Endodermal cell (in vitro differentiated cells): ENCODE data around the gene DUS3L. TPM values are rescaled to one million over a fixed set of nuclear protein-coding genes. Genes with fewer than 3 reads are reported as not detected.

Experiments
- DNase-seq: peaks from one replicate; pipeline ENCODE4 v3.0.0-alpha.2; 2017
- H3K27ac ChIP-seq: 2 replicates; pipeline ENCODE4 v1.5.1; 2013; ENCODE audit warnings: mild to moderate bottlenecking, low read depth, low read length, moderate library complexity
- H3K27me3 ChIP-seq: 2 replicates; pipeline ENCODE4 v1.6.1; 2013; ENCODE audit warnings: mild to moderate bottlenecking, low read length, moderate library complexity; ENCODE audit not compliant: insufficient read depth, control insufficient read depth, poor library complexity, severe bottlenecking
- H3K36me3 ChIP-seq: 2 replicates; pipeline ENCODE4 v1.7.0; 2013; ENCODE audit warnings: mild to moderate bottlenecking, low read length, moderate library complexity; ENCODE audit not compliant: control insufficient read depth, insufficient read depth
- H3K4me1 ChIP-seq: one replicate; pipeline ENCODE4 v1.7.0; 2013; ENCODE audit warnings: low read length; ENCODE audit not compliant: control insufficient read depth, insufficient read depth
- H3K4me3 ChIP-seq: 2 replicates; pipeline ENCODE4 v1.5.1; 2013; ENCODE audit warnings: mild to moderate bottlenecking, low read length, moderate library complexity
- H3K9ac ChIP-seq: 2 replicates; pipeline ENCODE4 v1.6.1; 2013; ENCODE audit warnings: mild to moderate bottlenecking, low read length, moderate library complexity; ENCODE audit not compliant: poor library complexity, severe bottlenecking; ENCODE audit errors: extremely low read depth
- H3K9me3 ChIP-seq: 2 replicates; pipeline ENCODE4 v1.6.1; 2013; ENCODE audit warnings: mild to moderate bottlenecking, low read length, moderate library complexity; ENCODE audit not compliant: control insufficient read depth
- H3K27ac Mint-ChIP-seq: 2 replicates; pipeline ENCODE4 v1.8.0; 2020; ENCODE audit warnings: mixed read lengths
- H3K27me3 Mint-ChIP-seq: 2 replicates; pipeline ENCODE4 v1.8.0; 2021; ENCODE audit warnings: mild to moderate bottlenecking, mixed read lengths; ENCODE audit not compliant: insufficient read depth
- H3K36me3 Mint-ChIP-seq: 2 replicates; pipeline ENCODE4 v1.8.0; 2020; ENCODE audit warnings: low read depth, mixed read lengths
- H3K4me1 Mint-ChIP-seq: 2 replicates; pipeline ENCODE4 v1.8.0; 2020; ENCODE audit warnings: mixed read lengths
- H3K4me3 Mint-ChIP-seq: 2 replicates; pipeline ENCODE4 v1.8.0; 2020; ENCODE audit warnings: mild to moderate bottlenecking, moderate library complexity, mixed read lengths
- H3K9me3 Mint-ChIP-seq: 2 replicates; pipeline ENCODE4 v1.8.0; 2020; ENCODE audit warnings: mild to moderate bottlenecking, mixed read lengths
- WGBS, 2 experiments: methylation state at CpG; one replicate each; pipeline versions ENCODE4 v1.1.5 to v1.1.7; 2013; ENCODE audit warnings: missing lambda C conversion rate in 2 of 2, mixed read lengths in 1 of 2; ENCODE audit not compliant: insufficient coverage in 1 of 2, insufficient read length in 1 of 2; 5-methylcytosine and 5-hydroxymethylcytosine counted together
- total RNA-seq, 2 donors: library from RNA; stranded (reverse); fragmentation: NEBNext Ultra II Directional in 1 of 2; extraction: Animal tissue kit (Norgen Biotek cat#: 25700) in 1 of 2; gene quantifications; 2 replicates in 1 of 2; 3 replicates in 1 of 2; pipeline ENCODE4 v1.2.1, GENCODE V29; 2021
- TF ChIP-seq, protein P1 (sequence below): fragments of 200-600 bp; sonication (generic); conservative IDR thresholded peaks from 2 replicates; pipeline ENCODE4 v1.5.0; 2021; ENCODE audit warnings: antibody characterized with exemption, mild to moderate bottlenecking

DUS3L gene
- total RNA-seq, 2 donors from 2014 or later = 19.6 to 36.8 TPM

DNA sequence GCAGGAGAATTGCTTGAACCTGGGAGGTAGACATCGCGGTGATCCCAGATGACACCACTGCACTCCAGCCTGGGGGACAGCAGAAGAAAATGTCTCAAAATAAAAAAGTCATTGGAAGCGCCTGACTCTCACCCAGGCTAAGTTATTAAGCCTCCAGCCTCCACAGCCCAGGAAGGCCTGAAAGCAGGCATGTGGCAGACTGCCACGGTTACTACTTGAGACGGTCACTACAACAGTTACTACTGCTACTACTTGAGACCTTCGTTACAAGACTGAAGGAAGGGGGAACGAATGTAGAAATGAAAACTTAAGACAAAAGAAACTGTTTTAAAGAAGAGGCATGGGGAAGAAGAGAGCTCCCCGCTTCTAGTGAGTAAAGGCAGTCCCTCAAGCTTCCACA, 16.0 kb downstream of the DUS3L start:
- Histone ChIP-seq H3K27ac (no peak overlapping the region), H3K9me3 (no peaks in the 10 kb centered on the region), H3K4me3 (no peak overlapping the region), H3K4me1 (no peaks in the 10 kb centered on the region), H3K9ac (no peak overlapping the region), H3K27me3 (no peaks in the 10 kb centered on the region), H3K36me3 (no peaks in the 10 kb centered on the region)
- Mint-ChIP-seq H3K4me3 (no peak overlapping the region), H3K36me3 (no peaks in the 10 kb centered on the region), H3K9me3 (no peaks in the 10 kb centered on the region), H3K4me1 (no peaks in the 10 kb centered on the region), H3K27me3 (peaks cover 10% of the 10 kb centered on the region), H3K27ac (no peak overlapping the region)
- no peak for DNase-seq
- 88 to 91% methylated on average over 8 of the region's 8 CpGs for WGBS, 2 experiments
- TF ChIP-seq, protein P1, sequence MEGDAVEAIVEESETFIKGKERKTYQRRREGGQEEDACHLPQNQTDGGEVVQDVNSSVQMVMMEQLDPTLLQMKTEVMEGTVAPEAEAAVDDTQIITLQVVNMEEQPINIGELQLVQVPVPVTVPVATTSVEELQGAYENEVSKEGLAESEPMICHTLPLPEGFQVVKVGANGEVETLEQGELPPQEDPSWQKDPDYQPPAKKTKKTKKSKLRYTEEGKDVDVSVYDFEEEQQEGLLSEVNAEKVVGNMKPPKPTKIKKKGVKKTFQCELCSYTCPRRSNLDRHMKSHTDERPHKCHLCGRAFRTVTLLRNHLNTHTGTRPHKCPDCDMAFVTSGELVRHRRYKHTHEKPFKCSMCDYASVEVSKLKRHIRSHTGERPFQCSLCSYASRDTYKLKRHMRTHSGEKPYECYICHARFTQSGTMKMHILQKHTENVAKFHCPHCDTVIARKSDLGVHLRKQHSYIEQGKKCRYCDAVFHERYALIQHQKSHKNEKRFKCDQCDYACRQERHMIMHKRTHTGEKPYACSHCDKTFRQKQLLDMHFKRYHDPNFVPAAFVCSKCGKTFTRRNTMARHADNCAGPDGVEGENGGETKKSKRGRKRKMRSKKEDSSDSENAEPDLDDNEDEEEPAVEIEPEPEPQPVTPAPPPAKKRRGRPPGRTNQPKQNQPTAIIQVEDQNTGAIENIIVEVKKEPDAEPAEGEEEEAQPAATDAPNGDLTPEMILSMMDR = no peak

DNA sequence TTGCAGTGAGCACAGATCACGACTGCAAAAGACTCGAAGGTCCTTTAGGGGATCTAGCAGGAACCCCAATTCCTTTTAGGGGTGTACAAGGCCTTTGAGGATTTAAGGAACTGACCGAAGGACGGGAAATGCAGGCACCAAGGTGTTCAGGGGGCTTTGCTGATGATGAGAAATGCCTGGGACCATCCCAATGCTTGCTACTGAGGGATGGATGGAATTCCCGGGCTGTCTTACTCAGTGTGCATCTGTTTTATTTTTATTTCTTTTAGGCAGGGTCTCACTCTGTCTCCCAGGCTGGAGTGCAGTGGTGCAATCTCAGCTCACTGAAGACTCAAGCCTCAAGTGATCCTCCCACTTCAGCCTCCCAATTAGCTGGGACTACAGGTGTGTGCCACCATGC, 17.7 kb downstream of the DUS3L start:
- Mint-ChIP-seq H3K36me3 (no peaks in the 10 kb centered on the region), H3K4me1 (no peaks in the 10 kb centered on the region), H3K27me3 (peaks cover 10% of the 10 kb centered on the region), H3K4me3 (no peak overlapping the region), H3K9me3 (no peaks in the 10 kb centered on the region), H3K27ac (no peak overlapping the region)
- TF ChIP-seq, protein P1 = no peak
- H3K27ac ChIP-seq = no peak overlapping the region
- DNase-seq = no peak
- H3K27me3 ChIP-seq = no peaks in the 10 kb centered on the region
- no peak overlapping the region for H3K4me3 ChIP-seq
- H3K9ac ChIP-seq = no peak overlapping the region
- H3K9me3 ChIP-seq = no peaks in the 10 kb centered on the region
- 89 to 96% methylated on average over 3 to 5 of the region's 5 CpGs for WGBS, 2 experiments
- no peaks in the 10 kb centered on the region for H3K36me3 ChIP-seq
- no peaks in the 10 kb centered on the region for H3K4me1 ChIP-seq

DNA sequence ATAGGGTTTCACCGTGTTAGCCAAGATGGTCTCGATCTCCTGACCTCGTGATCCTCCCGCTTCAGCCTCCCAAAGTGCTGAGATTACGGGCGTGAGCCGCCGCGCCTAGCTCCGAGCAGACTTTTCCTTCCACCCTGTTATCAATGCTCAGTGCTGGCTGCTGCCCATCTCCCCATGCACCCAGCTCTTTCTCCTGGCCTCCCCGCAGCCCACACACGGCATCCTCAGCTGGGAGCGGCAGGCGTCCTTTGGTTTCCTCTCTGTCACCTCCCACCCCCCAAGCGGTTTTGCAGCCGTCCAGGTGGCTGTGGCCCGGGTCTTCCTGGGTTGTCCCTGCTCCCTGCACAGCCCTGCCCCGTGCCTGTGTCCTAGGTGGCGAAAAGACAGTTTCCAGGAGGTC, 18.5 kb downstream of the DUS3L start:
- peaks cover 10% of the 10 kb centered on the region for H3K27me3 Mint-ChIP-seq
- 90 to 96% methylated on average over 18 to 19 of the region's 19 CpGs for WGBS, 2 experiments
- TF ChIP-seq, protein P1 = no peak
- Histone ChIP-seq H3K4me3 (no peak overlapping the region), H3K9me3 (no peaks in the 10 kb centered on the region), H3K9ac (no peak overlapping the region), H3K27ac (no peak overlapping the region), H3K27me3 (no peaks in the 10 kb centered on the region), H3K36me3 (no peaks in the 10 kb centered on the region), H3K4me1 (no peaks in the 10 kb centered on the region)
- H3K4me3 Mint-ChIP-seq = no peak overlapping the region
- H3K4me1 Mint-ChIP-seq = no peaks in the 10 kb centered on the region
- no peaks in the 10 kb centered on the region for H3K9me3 Mint-ChIP-seq
- H3K36me3 Mint-ChIP-seq = no peaks in the 10 kb centered on the region
- no peak for DNase-seq
- no peak overlapping the region for H3K27ac Mint-ChIP-seq
